Measurements from ENCODE around the gene GFI1B. TPM values are rescaled to one million over a fixed set of nuclear protein-coding genes. Genes with fewer than 3 reads are reported as not detected.
A peak's percentile ranks its signal among the peaks of the same experiment; 100 is the strongest.
"Not testable (repeated sequence)": the region's sequence is repeated elsewhere in the genome, so short reads cannot be mapped to it uniquely, and the experiment has no call there.

Gene GFI1B
- total RNA-seq, 1 experiment from 2014 or later, result 0.79 TPM

- POLR2A ChIA-PET, result interaction anchor here (0.5 kb wide), 1 partner anchor 111 kb away, joined by 9 read pairs; no protein-coding TSS in a partner anchor
- Histone ChIP-seq H3K27me3 (replicated peaks; ENCODE audit: control insufficient read depth, insufficient read depth, low read length) (no peaks in the 10 kb centered on the region), H3K36me3 (ENCODE audit: control insufficient read depth, insufficient read depth, low read length) (peaks cover 1% of the 10 kb centered on the region), H3K4me1 (no peaks in the 10 kb centered on the region), H3K4me3 (ENCODE audit: low read depth, low read length) (no peak overlapping the region), H3K9me3 (no peaks in the 10 kb centered on the region)
- Mint-ChIP-seq H3K27ac (ENCODE audit: unreplicated experiment) (no peak overlapping the region), H3K9me3 (ENCODE audit: unreplicated experiment) (no peaks in the 10 kb centered on the region), H3K4me1 (ENCODE audit: low read depth, unreplicated experiment) (no peaks in the 10 kb centered on the region), H3K27me3 (ENCODE audit: insufficient read depth, unreplicated experiment) (no peaks in the 10 kb centered on the region), H3K4me3 (ENCODE audit: unreplicated experiment) (no peak overlapping the region), H3K36me3 (ENCODE audit: insufficient read depth, unreplicated experiment) (peaks cover 28% of the 10 kb centered on the region)
- no peak for TF ChIP-seq CTCF (IDR thresholded peaks at IDR 0.05; ENCODE audit: insufficient read depth in 1 of 2, low read depth in 1 of 2, low read length in 1 of 2, severe bottlenecking in 1 of 2, unreplicated experiment in 1 of 2)
- no peak for DNase-seq
- CTCF ChIA-PET, result interaction anchor here (0.6 kb wide), 1 partner anchor 10 kb away, joined by 4 read pairs; no protein-coding TSS in a partner anchor
- intact Hi-C loops (cut with micrococcal nuclease; ENCODE audit: unreplicated experiment), result no loop called here
- BruUV-seq (replicated peaks), result no TSS peak
These were observed 59.5 kb downstream of the GFI1B start for GRCh38 chr9:133037775-133038515.

GRCh38 chr9:133040892-133041479 is 62.5 kb downstream of the GFI1B start:
- H3K9me3 ChIP-seq; H3K27me3 ChIP-seq (replicated peaks; ENCODE audit: control insufficient read depth, insufficient read depth, low read length); POLR2A ChIA-PET; BruUV-seq (replicated peaks); intact Hi-C loops (cut with micrococcal nuclease; ENCODE audit: unreplicated experiment); H3K4me3 ChIP-seq (ENCODE audit: low read depth, low read length); H3K4me1 Mint-ChIP-seq (ENCODE audit: low read depth, unreplicated experiment); H3K4me1 ChIP-seq; H3K27ac Mint-ChIP-seq (ENCODE audit: unreplicated experiment); H3K36me3 ChIP-seq (ENCODE audit: control insufficient read depth, insufficient read depth, low read length); H3K4me3 Mint-ChIP-seq (ENCODE audit: unreplicated experiment); H3K27me3 Mint-ChIP-seq (ENCODE audit: insufficient read depth, unreplicated experiment); H3K9me3 Mint-ChIP-seq (ENCODE audit: unreplicated experiment): not testable (repeated sequence)
- TF ChIP-seq CTCF (IDR thresholded peaks at IDR 0.05; ENCODE audit: insufficient read depth in 1 of 2, low read depth in 1 of 2, low read length in 1 of 2, severe bottlenecking in 1 of 2, unreplicated experiment in 1 of 2), result peak; percentile 39 to 53
- DNase-seq, result peak; percentile 63 to 72
- peaks cover 43% of the 10 kb centered on the region for H3K36me3 Mint-ChIP-seq (ENCODE audit: insufficient read depth, unreplicated experiment)
- CTCF ChIA-PET, result interaction anchor here (0.7 to 1.4 kb wide), 3 partner anchors 11 to 103 kb away, joined by 3 to 5 read pairs (median 3); partner anchors contain the start of gene GTF3C5

Small RNA genes within 50 kb of the gene (microRNA-seq; reads per million reads assigned to microRNA genes)
- 0.93 reads per million for gene MIR548AW

Other genes starting within 250 kb of the GFI1B start
- 0.88 and 1.0 TPM in 2 replicates for gene AK8, start 100.4 kb upstream of the GFI1B start, total RNA-seq (2022)
- 0.64 and 0.74 TPM in 2 replicates for gene SPACA9, start 99.8 kb upstream of the GFI1B start, total RNA-seq (2022)
- 52.8 and 53.5 TPM in 2 replicates for gene TSC1, start 34.1 kb upstream of the GFI1B start, total RNA-seq (2022)
- 73.1 and 80.8 TPM in 2 replicates for gene GTF3C5, start 52.3 kb downstream of the GFI1B start, total RNA-seq (2022)
- 1.9 and 2.0 TPM in 2 replicates for gene CEL, start 83.3 kb downstream of the GFI1B start, total RNA-seq (2022)
- gene RALGDS, start 142.5 kb downstream of the GFI1B start, total RNA-seq (2022), result 18.7 and 19.7 TPM in 2 replicates
- 0.14 and 0.16 TPM in 2 replicates for gene GBGT1, start 185.2 kb downstream of the GFI1B start, total RNA-seq (2022)
- gene OBP2B, start 230.6 kb downstream of the GFI1B start, total RNA-seq (2022), result not detected in 2 replicates